ENCODE measurements around the gene PTPRJ. TPM values are rescaled to one million over a fixed set of nuclear protein-coding genes. Genes with fewer than 3 reads are reported as not detected.

The PTPRJ gene
- total and polyA plus RNA-seq, 2 of the 13 experiments (the other 11 are each of a cell fraction or from before 2014, with no cell fraction given): 1.0 to 1.2 TPM

DNA sequence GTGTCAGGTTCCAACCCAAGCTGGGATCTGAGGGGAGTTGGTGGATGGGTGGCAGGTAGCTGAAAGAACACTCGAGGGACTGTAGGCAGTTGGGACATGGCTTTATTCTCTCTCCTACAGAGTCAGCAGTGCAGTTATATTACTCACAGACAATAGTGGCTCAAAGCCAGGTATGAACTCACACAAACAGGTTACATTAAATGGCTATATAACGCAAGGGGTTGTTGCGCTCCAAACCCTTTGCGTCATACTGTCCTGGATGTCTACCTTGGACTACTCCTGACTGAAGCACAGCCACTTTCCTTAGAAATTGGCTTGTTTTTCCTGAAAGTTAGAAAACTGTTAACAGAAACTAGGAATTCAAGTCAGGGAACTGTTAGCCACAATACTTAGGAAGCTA lies 169.9 kb downstream of the PTPRJ start:
- no peaks in the 10 kb centered on the region for H3K36me3 ChIP-seq (replicated peaks in 1 of 2; ENCODE audit: control insufficient read depth in 1 of 2, insufficient read depth in 2 of 2, low read length in 2 of 2)
- no peak overlapping the region for H2AFZ ChIP-seq (ENCODE audit: low read length)
- no peaks in the 10 kb centered on the region for H3K4me1 ChIP-seq (ENCODE audit: insufficient read depth, low read length)
- TF ChIP-seq, protein P1, sequence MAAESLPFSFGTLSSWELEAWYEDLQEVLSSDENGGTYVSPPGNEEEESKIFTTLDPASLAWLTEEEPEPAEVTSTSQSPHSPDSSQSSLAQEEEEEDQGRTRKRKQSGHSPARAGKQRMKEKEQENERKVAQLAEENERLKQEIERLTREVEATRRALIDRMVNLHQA (CRISPR knock-in tag; IDR thresholded peaks at IDR 0.05): no peak
- TF ChIP-seq HNRNPK (IDR thresholded peaks at IDR 0.05; ENCODE audit: low read depth, low read length, poor library complexity, severe bottlenecking) (no peak), FOXA3 (CRISPR knock-in tag; IDR thresholded peaks at IDR 0.05) (no peak)
- FAIRE-seq: no peak
- no peak overlapping the region for H3K4me3 ChIP-seq (replicated peaks in 1 of 3; ENCODE audit: insufficient read depth in 1 of 3, low read depth in 2 of 3, low read length in 3 of 3)
- H3K27ac ChIP-seq (ENCODE audit: extremely low read length, insufficient read depth, low read length): no peak overlapping the region
- in situ Hi-C loops (cut with HindIII; ENCODE audit: extremely low pct_ligation_motif_present, low pct_unique_long_range_greater_than_20kb): no loop called here
- WGBS (ENCODE audit: low lambda C conversion rate): 82% methylated on average over 4 of the region's 4 CpGs
- ChIA-PET POLR2A (no interaction called here), CTCF (ENCODE audit: low intra/inter-chr PET ratio, low total read pairs) (no interaction called here)
- no peak for ATAC-seq
- BruUV-seq (replicated peaks): no TSS peak
- H4K20me1 ChIP-seq (ENCODE audit: insufficient read depth, low read length): no peaks in the 10 kb centered on the region
- no peaks in the 10 kb centered on the region for H3K9me3 ChIP-seq (ENCODE audit: low read length)
- intact Hi-C loops (cut with micrococcal nuclease; ENCODE audit: unreplicated experiment): no loop called here
- DNase-seq (ENCODE audit: low spot score): no peak
- no peaks in the 10 kb centered on the region for H3K79me2 ChIP-seq (ENCODE audit: insufficient read depth, low read length)
- H3K27me3 ChIP-seq (ENCODE audit: control insufficient read depth in 1 of 2, insufficient read depth in 2 of 2, low read length in 2 of 2): no peaks in the 10 kb centered on the region; a peak in 1 of 5 replicates
- no peak overlapping the region for H3K9ac ChIP-seq (ENCODE audit: insufficient read depth, low read depth, low read length)
- H3K4me2 ChIP-seq (ENCODE audit: low read depth, low read length): no peak overlapping the region

DNA sequence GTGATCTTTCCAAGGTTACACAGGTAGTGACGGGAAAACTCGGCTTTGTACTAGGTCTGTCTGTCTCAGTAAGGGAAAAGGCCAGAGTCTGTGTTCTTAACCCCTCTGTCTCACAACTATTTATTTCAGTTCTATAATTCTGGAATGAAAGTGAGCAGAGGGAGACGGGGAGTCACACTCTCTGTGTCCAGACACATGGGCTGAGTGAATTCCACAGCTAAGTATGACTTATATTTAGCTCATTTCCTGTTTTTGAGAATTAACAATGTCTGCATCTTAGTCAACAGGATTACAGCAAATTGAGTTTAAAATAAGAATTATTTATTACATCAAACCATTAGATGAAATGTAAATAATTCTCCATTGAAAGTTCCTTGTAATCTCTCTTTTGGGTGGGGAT lies 173.8 kb downstream of the PTPRJ start:
- DNase-seq (ENCODE audit: low spot score): no peak
- CTCF ChIA-PET (ENCODE audit: low intra/inter-chr PET ratio, low total read pairs): no interaction called here
- FAIRE-seq: no peak
- Histone ChIP-seq H3K79me2 (ENCODE audit: insufficient read depth, low read length) (no peaks in the 10 kb centered on the region), H2AFZ (ENCODE audit: low read length) (no peak overlapping the region), H3K4me2 (ENCODE audit: low read depth, low read length) (no peak overlapping the region), H3K9me3 (ENCODE audit: low read length) (no peaks in the 10 kb centered on the region), H3K4me3 (replicated peaks in 1 of 3; ENCODE audit: insufficient read depth in 1 of 3, low read depth in 2 of 3, low read length in 3 of 3) (no peak overlapping the region), H3K4me1 (ENCODE audit: insufficient read depth, low read length) (no peaks in the 10 kb centered on the region), H3K36me3 (replicated peaks in 1 of 2; ENCODE audit: control insufficient read depth in 1 of 2, insufficient read depth in 2 of 2, low read length in 2 of 2) (no peaks in the 10 kb centered on the region), H3K27ac (ENCODE audit: extremely low read length, insufficient read depth, low read length) (no peak overlapping the region), H3K9ac (ENCODE audit: insufficient read depth, low read depth, low read length) (no peak overlapping the region), H3K27me3 (ENCODE audit: control insufficient read depth in 1 of 2, insufficient read depth in 2 of 2, low read length in 2 of 2) (no peaks in the 10 kb centered on the region), H4K20me1 (ENCODE audit: insufficient read depth, low read length) (no peaks in the 10 kb centered on the region)
- intact Hi-C loops (cut with micrococcal nuclease; ENCODE audit: unreplicated experiment): no loop called here
- no TSS peak for BruUV-seq (replicated peaks)
- ATAC-seq: no peak
- 75% methylated on average over 3 of the region's 3 CpGs for WGBS (ENCODE audit: low lambda C conversion rate)
- POLR2A ChIA-PET: no interaction called here
- TF ChIP-seq JUN (CRISPR knock-in tag; IDR thresholded peaks at IDR 0.05) (no peak), SIX4 (CRISPR knock-in tag; IDR thresholded peaks at IDR 0.05) (no peak), ZNF282 (IDR thresholded peaks at IDR 0.05; ENCODE audit: partially characterized antibody) (no peak), SIN3B (IDR thresholded peaks at IDR 0.05; ENCODE audit: low read length) (no peak), TOE1 (CRISPR knock-in tag; IDR thresholded peaks at IDR 0.05) (no peak), TAF15 (IDR thresholded peaks at IDR 0.05; ENCODE audit: low read depth, low read length, poor library complexity, severe bottlenecking) (no peak), ZBTB42 (CRISPR knock-in tag; IDR thresholded peaks at IDR 0.05) (no peak), NR1H2 (CRISPR knock-in tag; IDR thresholded peaks at IDR 0.05; ENCODE audit: borderline replicate concordance, low read depth) (no peak), ZFYVE20 (CRISPR knock-in tag; IDR thresholded peaks at IDR 0.05; ENCODE audit: borderline replicate concordance, low read depth) (no peak), ZFP82 (CRISPR knock-in tag; IDR thresholded peaks at IDR 0.05; ENCODE audit: borderline replicate concordance) (no peak), HIVEP1 (CRISPR knock-in tag; IDR thresholded peaks at IDR 0.05) (no peak)
- TF ChIP-seq, protein P2, sequence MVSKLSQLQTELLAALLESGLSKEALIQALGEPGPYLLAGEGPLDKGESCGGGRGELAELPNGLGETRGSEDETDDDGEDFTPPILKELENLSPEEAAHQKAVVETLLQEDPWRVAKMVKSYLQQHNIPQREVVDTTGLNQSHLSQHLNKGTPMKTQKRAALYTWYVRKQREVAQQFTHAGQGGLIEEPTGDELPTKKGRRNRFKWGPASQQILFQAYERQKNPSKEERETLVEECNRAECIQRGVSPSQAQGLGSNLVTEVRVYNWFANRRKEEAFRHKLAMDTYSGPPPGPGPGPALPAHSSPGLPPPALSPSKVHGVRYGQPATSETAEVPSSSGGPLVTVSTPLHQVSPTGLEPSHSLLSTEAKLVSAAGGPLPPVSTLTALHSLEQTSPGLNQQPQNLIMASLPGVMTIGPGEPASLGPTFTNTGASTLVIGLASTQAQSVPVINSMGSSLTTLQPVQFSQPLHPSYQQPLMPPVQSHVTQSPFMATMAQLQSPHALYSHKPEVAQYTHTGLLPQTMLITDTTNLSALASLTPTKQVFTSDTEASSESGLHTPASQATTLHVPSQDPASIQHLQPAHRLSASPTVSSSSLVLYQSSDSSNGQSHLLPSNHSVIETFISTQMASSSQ (IDR thresholded peaks at IDR 0.05; ENCODE audit: low read depth): no peak
- TF ChIP-seq, protein P2 (CRISPR knock-in tag; IDR thresholded peaks at IDR 0.05; ENCODE audit: borderline replicate concordance): no peak
- in situ Hi-C loops (cut with HindIII; ENCODE audit: extremely low pct_ligation_motif_present, low pct_unique_long_range_greater_than_20kb): no loop called here
